Lung (tissue), 12 donors: ENCODE measurements around the gene ZNF276. TPM values are rescaled to one million over a fixed set of nuclear protein-coding genes. Genes with fewer than 3 reads are reported as not detected.
"Not testable (repeated sequence)": the region's sequence is repeated elsewhere in the genome, so short reads cannot be mapped to it uniquely, and the experiment has no call there.

ENCODE experiments used
- ATAC-seq: fragments of 200-7000 bp; cut with Tn5 transposase; one replicate; pipeline ENCODE4 v1.9.1; 2020; ENCODE audit warnings: moderate number of reproducible peaks; ENCODE audit not compliant: insufficient read depth, low FRiP score
- DNase-seq, 3 donors: peaks; one replicate each; pipeline ENCODE4 v3.0.0-alpha.2; 2013 to 2017
- H3K27ac ChIP-seq, 2 donors: one replicate each; pipeline ENCODE4 v1.5.1; 2013; ENCODE audit warnings: mild to moderate bottlenecking in 2 of 2, moderate library complexity in 2 of 2, control low read depth in 1 of 2, inconsistent platforms in 1 of 2, low read depth in 1 of 2, low read length in 1 of 2
- H3K27me3 ChIP-seq, 3 donors: one replicate each; pipeline ENCODE4 v1.5.1; 2013; ENCODE audit warnings: low read length in 2 of 3; ENCODE audit not compliant: control insufficient read depth in 3 of 3, insufficient read depth in 3 of 3
- H3K36me3 ChIP-seq, 4 donors: one replicate each; pipeline ENCODE4 v1.5.1; 2013; ENCODE audit warnings: low read length in 4 of 4, mild to moderate bottlenecking in 1 of 4, moderate library complexity in 1 of 4; ENCODE audit not compliant: control insufficient read depth in 4 of 4, insufficient read depth in 4 of 4
- H3K4me1 ChIP-seq, 5 donors: one replicate each; pipeline ENCODE4 v1.5.1; 2013; ENCODE audit warnings: low read length in 5 of 5, mild to moderate bottlenecking in 2 of 5, moderate library complexity in 1 of 5; ENCODE audit not compliant: control insufficient read depth in 5 of 5, insufficient read depth in 5 of 5
- H3K4me3 ChIP-seq: one replicate; pipeline ENCODE4 v1.5.1; 2013; ENCODE audit warnings: mild to moderate bottlenecking, control low read depth, moderate library complexity
- H3K9ac ChIP-seq, 2 donors: one replicate each; pipeline ENCODE4 v1.5.1; 2013; ENCODE audit warnings: low read length in 2 of 2, control low read depth in 1 of 2; ENCODE audit not compliant: insufficient read depth in 1 of 2
- H3K9me3 ChIP-seq, 4 donors: one replicate each; pipeline ENCODE4 v1.5.1; 2013; ENCODE audit warnings: low read length in 3 of 4, mild to moderate bottlenecking in 1 of 4, moderate library complexity in 1 of 4; ENCODE audit not compliant: control insufficient read depth in 4 of 4, insufficient read depth in 3 of 4
- WGBS, 2 donors: extraction: QIAGEN DNeasy Blood & Tissue Kit; methylation state at CpG; one replicate each; pipeline ENCODE4 v1.1.7; 2013; 5-methylcytosine and 5-hydroxymethylcytosine counted together
- polyA plus RNA-seq, 2 donors: library from polyadenylated mRNA; stranded (reverse); fragments of 200-250 nt; gene quantifications; one replicate each; pipeline ENCODE4 v1.2.1, GENCODE V29; 2013
- total RNA-seq, 2 donors: library from RNA; depleted of rRNA in 1 of 2; stranded (reverse); fragments of >200 nt in 1 of 2; gene quantifications; one replicate each; pipeline ENCODE4 v1.2.1, GENCODE V29; 2014 to 2021
- TF ChIP-seq, protein P1 (sequence below): IDR thresholded peaks from 2 replicates; pipeline ENCODE4 v1.5.1; 2012; ENCODE audit warnings: mild to moderate bottlenecking; ENCODE audit errors: control extremely low read depth, extremely low read depth
- donor health status: control.
- donor health status: control.
- donor health status: Bipolar disorder and iron deficiency.
- donor health status: healthy.
- donor health status: DM: yes; HTN: yes; CAD: no.

ZNF276 gene
- total and polyA plus RNA-seq, 4 donors = 21.8 to 34.9 (median 25.0) TPM

DNA sequence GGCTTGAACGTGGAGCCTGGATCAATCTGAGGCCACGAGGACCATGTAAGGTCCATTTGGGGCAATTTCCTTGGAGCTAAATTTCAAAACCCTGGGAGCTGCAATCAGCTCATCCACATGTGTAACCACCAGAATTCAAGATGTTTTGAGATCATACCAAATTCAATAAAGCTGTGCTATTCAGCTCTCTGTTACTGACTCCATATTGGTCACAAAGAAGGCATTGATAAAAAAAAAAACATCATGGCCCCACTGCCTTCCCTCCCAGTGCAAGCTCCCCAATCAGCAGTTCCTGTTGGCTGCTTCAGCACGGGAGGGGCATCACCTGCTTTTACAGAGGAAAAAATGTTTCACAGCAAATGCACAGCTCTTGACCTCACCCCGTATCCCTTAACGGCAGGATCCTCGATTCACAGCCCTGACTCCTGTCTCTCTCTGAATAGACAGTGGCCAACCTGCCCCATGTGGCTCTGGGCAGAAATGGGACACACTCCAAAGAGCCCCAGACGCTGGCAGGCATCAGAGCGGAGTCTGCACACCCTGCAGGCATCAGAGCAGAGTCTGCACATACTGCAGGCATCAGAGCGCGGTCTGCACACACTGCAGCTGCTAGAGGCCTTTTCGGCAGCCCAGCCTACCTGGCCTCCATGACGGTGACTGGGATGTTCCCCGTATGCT is 58.0 kb downstream of the ZNF276 start:
- H3K4me3 ChIP-seq = no peak overlapping the region
- no peak for DNase-seq
- H3K4me1 ChIP-seq = no peaks in the 10 kb centered on the region
- H3K27ac ChIP-seq = no peak overlapping the region
- peaks cover 0 to 24% (median 10%) of the 10 kb centered on the region in 4 donors for H3K36me3 ChIP-seq
- no peak overlapping the region for H3K9ac ChIP-seq
- no peaks in the 10 kb centered on the region for H3K27me3 ChIP-seq
- WGBS, 2 donors = 94% methylated on average over 13 of the region's 13 CpGs
- H3K9me3 ChIP-seq = no peaks in the 10 kb centered on the region
- TF ChIP-seq, protein P1, sequence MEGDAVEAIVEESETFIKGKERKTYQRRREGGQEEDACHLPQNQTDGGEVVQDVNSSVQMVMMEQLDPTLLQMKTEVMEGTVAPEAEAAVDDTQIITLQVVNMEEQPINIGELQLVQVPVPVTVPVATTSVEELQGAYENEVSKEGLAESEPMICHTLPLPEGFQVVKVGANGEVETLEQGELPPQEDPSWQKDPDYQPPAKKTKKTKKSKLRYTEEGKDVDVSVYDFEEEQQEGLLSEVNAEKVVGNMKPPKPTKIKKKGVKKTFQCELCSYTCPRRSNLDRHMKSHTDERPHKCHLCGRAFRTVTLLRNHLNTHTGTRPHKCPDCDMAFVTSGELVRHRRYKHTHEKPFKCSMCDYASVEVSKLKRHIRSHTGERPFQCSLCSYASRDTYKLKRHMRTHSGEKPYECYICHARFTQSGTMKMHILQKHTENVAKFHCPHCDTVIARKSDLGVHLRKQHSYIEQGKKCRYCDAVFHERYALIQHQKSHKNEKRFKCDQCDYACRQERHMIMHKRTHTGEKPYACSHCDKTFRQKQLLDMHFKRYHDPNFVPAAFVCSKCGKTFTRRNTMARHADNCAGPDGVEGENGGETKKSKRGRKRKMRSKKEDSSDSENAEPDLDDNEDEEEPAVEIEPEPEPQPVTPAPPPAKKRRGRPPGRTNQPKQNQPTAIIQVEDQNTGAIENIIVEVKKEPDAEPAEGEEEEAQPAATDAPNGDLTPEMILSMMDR = no peak
- no peak for ATAC-seq

DNA sequence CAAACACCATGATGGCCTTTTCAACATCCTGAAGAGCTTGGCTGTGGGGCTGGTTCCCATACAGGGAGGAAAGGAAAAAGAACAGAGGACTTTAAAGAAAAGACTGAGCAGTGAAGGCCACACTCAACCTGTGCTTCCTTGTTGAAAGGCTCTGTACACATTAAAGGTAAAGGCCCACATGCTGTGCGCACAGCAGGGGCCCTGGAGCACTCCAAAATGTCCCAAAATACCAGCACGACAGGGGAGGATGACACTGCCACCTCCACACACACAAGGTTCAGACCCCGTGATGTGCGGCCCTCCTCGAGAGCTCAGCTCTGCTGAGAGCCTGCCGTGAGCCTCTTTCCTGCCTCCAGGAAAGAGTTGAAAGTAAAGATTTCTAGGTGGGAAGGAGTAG is 58.6 kb downstream of the ZNF276 start:
- Histone ChIP-seq H3K27me3 (no peaks in the 10 kb centered on the region), H3K4me1 (no peaks in the 10 kb centered on the region), H3K27ac (no peak overlapping the region), H3K36me3 (peaks cover 0 to 28% (median 10%) of the 10 kb centered on the region in 4 donors), H3K9me3 (no peaks in the 10 kb centered on the region), H3K9ac (no peak overlapping the region), H3K4me3 (no peak overlapping the region)
- TF ChIP-seq, protein P1 = no peak
- DNase-seq (no peak), ATAC-seq (no peak)
- 94 to 95% methylated on average over 6 of the region's 6 CpGs for WGBS, 2 donors

DNA sequence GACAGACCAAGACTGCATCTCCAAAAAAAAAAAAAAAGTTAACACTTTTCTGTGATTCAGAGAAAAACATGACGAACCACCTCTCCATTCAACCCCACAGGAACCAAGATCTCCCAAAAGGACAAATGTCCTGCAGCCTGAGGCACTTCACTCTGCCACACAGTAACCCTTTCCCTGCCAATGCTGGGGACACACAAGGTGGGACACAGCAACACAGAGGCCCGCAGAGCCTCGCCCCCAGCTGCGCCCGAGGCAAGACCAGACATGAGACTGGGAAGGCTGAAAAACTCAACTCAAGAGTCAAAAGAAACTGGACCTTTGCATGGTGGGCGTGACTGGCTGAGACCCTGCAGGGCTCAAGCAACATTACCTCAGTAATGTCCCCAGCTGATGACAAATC is 61.2 kb downstream of the ZNF276 start:
- Histone ChIP-seq H3K4me3 (no peak overlapping the region), H3K9me3 (no peaks in the 10 kb centered on the region), H3K9ac (no peak overlapping the region), H3K27ac (no peak overlapping the region), H3K4me1 (no peaks in the 10 kb centered on the region), H3K27me3 (no peaks in the 10 kb centered on the region), H3K36me3 (peaks cover 0 to 21% (median 8%) of the 10 kb centered on the region in 4 donors)
- ATAC-seq (no peak), DNase-seq (no peak)
- TF ChIP-seq, protein P1 = no peak
- WGBS, 2 donors = 94 to 95% methylated on average over 6 of the region's 6 CpGs

DNA sequence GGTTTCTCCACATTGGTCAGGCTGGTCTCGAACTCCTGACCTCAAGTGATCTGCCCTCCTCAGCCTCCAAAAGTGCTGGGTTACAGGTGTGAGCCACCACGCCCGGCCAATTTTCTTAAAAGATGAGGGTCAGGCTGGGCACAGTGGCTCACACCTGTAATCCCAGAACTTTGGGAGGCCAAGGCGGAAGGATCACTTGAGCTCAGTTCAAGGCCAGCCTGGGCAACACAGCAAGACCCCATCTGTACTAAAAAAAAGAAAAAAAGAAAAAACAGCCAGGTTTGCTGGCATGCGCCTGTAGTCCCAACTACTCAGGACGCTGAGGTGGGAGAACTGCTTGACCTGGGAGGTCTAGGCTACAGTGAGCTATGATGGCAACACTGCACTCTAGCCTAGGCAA is 62.6 kb downstream of the ZNF276 start:
- H3K9ac ChIP-seq, H3K27ac ChIP-seq, H3K9me3 ChIP-seq, H3K27me3 ChIP-seq, H3K4me1 ChIP-seq, DNase-seq, H3K4me3 ChIP-seq, ATAC-seq: not testable (repeated sequence)
- peaks cover 0 to 16% (median 5%) of the 10 kb centered on the region in 4 donors for H3K36me3 ChIP-seq
- WGBS, 2 donors = 92 to 96% methylated on average over 6 of the region's 6 CpGs
